Naive B cell (primary cell): ENCODE results near the gene TLR10. TPM values are rescaled to one million over a fixed set of nuclear protein-coding genes. Genes with fewer than 3 reads are reported as not detected.
"Not testable (repeated sequence)": the region's sequence is repeated elsewhere in the genome, so short reads cannot be mapped to it uniquely, and the experiment has no call there.

ENCODE experiments used
- ATAC-seq, 2 donors: fragments of 150-1000 bp; cut with Tn5 transposase; 2 replicates each; pipeline ENCODE4 v1.10.0; 2021; ENCODE audit warnings: low read depth in 2 of 2, mild to moderate bottlenecking in 2 of 2, moderate library complexity in 2 of 2
- DNase-seq: peaks from one replicate; pipeline ENCODE4 v3.0.0; 2022
- H3K27ac Mint-ChIP-seq, 6 donors: one replicate each; pipeline ENCODE4 v1.8.0; 2020 to 2022; ENCODE audit warnings: mild to moderate bottlenecking in 6 of 6, mixed read lengths in 6 of 6, moderate library complexity in 5 of 6, inconsistent platforms in 2 of 6
- H3K27me3 Mint-ChIP-seq, 3 donors: one replicate each; pipeline ENCODE4 v1.8.0; 2021 to 2022; ENCODE audit warnings: mixed read lengths in 3 of 3, mild to moderate bottlenecking in 1 of 3
- H3K36me3 Mint-ChIP-seq, 2 donors: one replicate each; pipeline ENCODE4 v1.8.0; 2020 to 2022; ENCODE audit warnings: mixed read lengths in 2 of 2, inconsistent platforms in 1 of 2, mild to moderate bottlenecking in 1 of 2
- H3K4me1 Mint-ChIP-seq, 3 donors: one replicate each; pipeline ENCODE4 v1.8.0; 2020 to 2022; ENCODE audit warnings: mixed read lengths in 3 of 3, inconsistent platforms in 1 of 3, mild to moderate bottlenecking in 1 of 3, moderate library complexity in 1 of 3
- H3K4me3 Mint-ChIP-seq, 8 donors: one replicate each; pipeline ENCODE4 v1.8.0; 2020 to 2022; ENCODE audit warnings: mild to moderate bottlenecking in 8 of 8, mixed read lengths in 8 of 8, moderate library complexity in 8 of 8, inconsistent platforms in 2 of 8
- H3K9me3 Mint-ChIP-seq, 7 donors: one replicate each; pipeline ENCODE4 v1.8.0; 2020 to 2022; ENCODE audit warnings: mixed read lengths in 7 of 7, mild to moderate bottlenecking in 5 of 7, inconsistent platforms in 2 of 7, moderate library complexity in 1 of 7
- polyA plus RNA-seq, 6 donors: library from polyadenylated mRNA; unstranded; fragments of 300-500 nt; fragmentation: Illumina TruSeq; gene quantifications; one replicate each; pipeline ENCODE4 v1.2.3, GENCODE V29; 2021; ENCODE audit warnings: low read depth in 6 of 6

The TLR10 gene
- polyA plus RNA-seq, 6 donors from 2014 or later: 87.3 to 180 (median 116) TPM

GRCh38 chr4:38791010-38791409 is 8.2 kb upstream of the TLR10 start:
- Mint-ChIP-seq H3K4me1 (peaks cover 15 to 26% (median 25%) of the 10 kb centered on the region in 3 donors), H3K27me3 (no peaks in the 10 kb centered on the region), H3K9me3 (peaks cover 0 to 42% (median 24%) of the 10 kb centered on the region in 7 donors), H3K36me3 (peaks cover 35 to 41% of the 10 kb centered on the region in 2 donors), H3K4me3 (no peak overlapping the region), H3K27ac (peak overlapping the region in 5 of 6 donors; percentile 44 to 83 (median 59))
- no peak for DNase-seq
- ATAC-seq: no peak

- Mint-ChIP-seq H3K27me3 (no peaks in the 10 kb centered on the region), H3K36me3 (peaks cover 13 to 23% of the 10 kb centered on the region in 2 donors)
Observed at GRCh38 chr4:38788317-38788716, 5.5 kb upstream of the TLR10 start.

GRCh38 chr4:38787693-38788092 is 4.9 kb upstream of the TLR10 start:
- Mint-ChIP-seq H3K27ac (peak overlapping the region in 1 of 6 donors; percentile 21), H3K36me3 (peaks cover 13 to 23% of the 10 kb centered on the region in 2 donors), H3K9me3 (peaks cover 0 to 16% (median 12%) of the 10 kb centered on the region in 7 donors), H3K27me3 (no peaks in the 10 kb centered on the region), H3K4me1 (peaks cover 28 to 48% (median 46%) of the 10 kb centered on the region in 3 donors), H3K4me3 (no peak overlapping the region)
- no peak for DNase-seq
- no peak for ATAC-seq

More at GRCh38 chr4:38788317-38788716, 5.5 kb upstream of the TLR10 start:
- H3K9me3 Mint-ChIP-seq: peaks cover 0 to 16% (median 12%) of the 10 kb centered on the region in 7 donors
- H3K4me3 Mint-ChIP-seq: no peak overlapping the region
- DNase-seq (no peak), ATAC-seq (no peak)
- H3K27ac Mint-ChIP-seq: no peak overlapping the region
- H3K4me1 Mint-ChIP-seq: peaks cover 28 to 48% (median 45%) of the 10 kb centered on the region in 3 donors

- H3K4me1 Mint-ChIP-seq: peaks cover 19 to 47% (median 40%) of the 10 kb centered on the region in 3 donors
- ATAC-seq: peak; percentile 34 to 40
- peak overlapping the region in 5 of 6 donors; percentile 3 to 92 (median 22) for H3K27ac Mint-ChIP-seq
- peak overlapping the region in 6 of 8 donors; percentile 2 to 79 (median 42) for H3K4me3 Mint-ChIP-seq
- DNase-seq: no peak
- H3K36me3 Mint-ChIP-seq: peaks cover 8 to 22% of the 10 kb centered on the region in 2 donors
- H3K9me3 Mint-ChIP-seq: peaks cover 0 to 15% (median 9%) of the 10 kb centered on the region in 7 donors
- H3K27me3 Mint-ChIP-seq: no peaks in the 10 kb centered on the region
Observed at GRCh38 chr4:38785901-38786402, 3.2 kb upstream of the TLR10 start.

DNA sequence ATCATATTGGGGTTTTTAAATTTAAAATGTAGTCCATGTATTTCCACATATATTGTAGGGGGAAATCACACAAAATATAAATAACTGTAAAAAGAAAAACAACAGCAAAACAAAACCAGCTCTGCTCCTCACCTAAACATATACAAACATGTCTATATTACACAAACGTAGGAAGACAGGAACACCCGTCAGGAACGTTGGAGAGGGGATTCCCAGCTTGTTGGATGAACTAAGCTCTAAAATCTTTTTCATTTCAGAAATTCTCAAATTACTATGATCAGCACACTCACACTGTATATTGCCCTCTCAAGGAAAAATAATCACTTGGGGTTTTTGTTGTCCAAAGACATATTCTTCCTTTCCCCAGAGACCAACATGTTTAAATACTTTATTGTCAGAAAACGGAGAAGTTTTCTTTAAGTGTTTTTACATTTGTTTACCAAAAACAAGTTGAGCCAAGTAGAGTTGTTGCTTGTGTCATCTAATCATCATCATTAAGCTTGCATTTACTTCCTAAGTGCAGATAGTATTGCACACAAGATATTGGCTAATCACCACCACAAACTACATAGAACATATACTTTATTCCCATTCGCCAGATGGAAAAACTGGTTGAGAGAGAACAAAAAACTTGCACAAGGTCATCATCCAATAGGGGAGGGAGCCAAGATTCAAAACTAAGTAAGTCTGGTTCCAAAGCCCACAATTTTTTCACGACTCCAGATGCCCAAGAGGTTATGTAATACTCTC is 2.4 kb upstream of the TLR10 start:
- DNase-seq: no peak
- no peaks in the 10 kb centered on the region for H3K27me3 Mint-ChIP-seq

GRCh38 chr4:38784141-38784540 is 1.4 kb upstream of the TLR10 start:
- peaks cover 0 to 1% (median 0%) of the 10 kb centered on the region in 7 donors for H3K9me3 Mint-ChIP-seq
- no peaks in the 10 kb centered on the region for H3K27me3 Mint-ChIP-seq
- no peak for DNase-seq
- ATAC-seq: no peak
- H3K27ac Mint-ChIP-seq: peak overlapping the region in 1 of 6 donors; percentile 35
- peaks cover 8 to 11% of the 10 kb centered on the region in 2 donors for H3K36me3 Mint-ChIP-seq
- no peak overlapping the region for H3K4me3 Mint-ChIP-seq
- peaks cover 30 to 57% (median 53%) of the 10 kb centered on the region in 3 donors for H3K4me1 Mint-ChIP-seq

More for the DNA sequence above, 2.4 kb upstream of the TLR10 start:
- Mint-ChIP-seq H3K36me3 (peaks cover 6 to 16% of the 10 kb centered on the region in 2 donors), H3K9me3 (peaks cover 0 to 9% (median 8%) of the 10 kb centered on the region in 7 donors), H3K4me1 (peaks cover 24 to 49% (median 44%) of the 10 kb centered on the region in 3 donors), H3K4me3 (peak overlapping the region in 3 of 8 donors; percentile 17 to 36 (median 33)), H3K27ac (peak overlapping the region in 3 of 6 donors; percentile 20 to 60 (median 22))
- ATAC-seq: no peak

GRCh38 chr4:38783109-38783460 is 295 bp upstream of the TLR10 start:
- no peak for ATAC-seq
- peak overlapping the region in 2 of 6 donors; percentile 72 to 83 for H3K27ac Mint-ChIP-seq

GRCh38 chr4:38781854-38782261 is 932 bp downstream of the TLR10 start:
- Mint-ChIP-seq H3K4me1 (peaks cover 42 to 73% (median 62%) of the 10 kb centered on the region in 3 donors), H3K36me3 (peaks cover 15% of the 10 kb centered on the region in 2 donors), H3K4me3 (peak overlapping the region; percentile 84 to 99 (median 98)), H3K27me3 (no peaks in the 10 kb centered on the region), H3K9me3 (peaks cover 4 to 11% (median 5%) of the 10 kb centered on the region in 7 donors), H3K27ac (peak overlapping the region; percentile 83 to 98 (median 95))
- ATAC-seq (peak; percentile 22 to 47), DNase-seq (peak; percentile 44)

More at GRCh38 chr4:38783109-38783460, 295 bp upstream of the TLR10 start:
- no peak for DNase-seq
- peak overlapping the region in 6 of 8 donors; percentile 84 to 99 (median 98) for H3K4me3 Mint-ChIP-seq
- peaks cover 34 to 67% (median 57%) of the 10 kb centered on the region in 3 donors for H3K4me1 Mint-ChIP-seq
- H3K9me3 Mint-ChIP-seq: peaks cover 0 to 1% (median 0%) of the 10 kb centered on the region in 7 donors
- H3K36me3 Mint-ChIP-seq: peaks cover 8 to 11% of the 10 kb centered on the region in 2 donors
- H3K27me3 Mint-ChIP-seq: no peaks in the 10 kb centered on the region

DNA sequence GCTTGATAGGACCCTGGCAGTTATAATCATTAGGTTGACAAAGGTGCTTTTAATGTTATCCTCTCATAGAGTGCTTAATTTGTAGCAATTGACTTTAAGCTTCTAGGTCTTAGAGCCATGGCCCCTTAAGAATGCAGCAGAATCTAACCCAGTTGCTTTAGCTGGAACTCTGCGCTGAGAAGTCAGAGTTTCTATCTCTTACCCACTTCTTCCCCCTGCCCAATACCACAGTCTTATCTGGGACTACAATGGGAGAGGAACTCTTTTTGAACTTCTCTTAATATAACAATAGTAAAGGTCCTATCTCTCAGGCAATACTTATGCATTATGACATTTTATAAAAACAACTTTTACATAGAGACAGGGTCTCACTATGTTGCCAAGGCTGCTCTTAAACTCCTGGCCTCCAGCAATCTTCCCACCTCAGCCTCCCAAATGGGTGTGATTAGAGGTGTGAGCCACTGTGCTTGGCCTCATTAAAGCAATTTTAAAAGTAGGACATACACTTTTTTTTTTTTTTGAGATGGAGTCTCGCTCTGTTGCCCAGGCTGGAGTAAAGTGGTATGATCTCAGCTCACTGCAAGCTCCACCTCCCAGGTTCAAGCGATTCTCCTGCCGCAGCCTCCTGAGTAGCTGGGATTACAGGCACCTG is 1.8 kb downstream of the TLR10 start:
- peaks cover 45 to 70% (median 66%) of the 10 kb centered on the region in 3 donors for H3K4me1 Mint-ChIP-seq
- ATAC-seq (peak; percentile 18 to 22), DNase-seq (no peak)
- peak overlapping the region; percentile 81 to 98 (median 94) for H3K27ac Mint-ChIP-seq
- peaks cover 4 to 14% (median 8%) of the 10 kb centered on the region in 7 donors for H3K9me3 Mint-ChIP-seq
- H3K4me3 Mint-ChIP-seq: peak overlapping the region; percentile 84 to 99 (median 98)
- H3K27me3 Mint-ChIP-seq: no peaks in the 10 kb centered on the region
- peaks cover 20% of the 10 kb centered on the region in 2 donors for H3K36me3 Mint-ChIP-seq

DNA sequence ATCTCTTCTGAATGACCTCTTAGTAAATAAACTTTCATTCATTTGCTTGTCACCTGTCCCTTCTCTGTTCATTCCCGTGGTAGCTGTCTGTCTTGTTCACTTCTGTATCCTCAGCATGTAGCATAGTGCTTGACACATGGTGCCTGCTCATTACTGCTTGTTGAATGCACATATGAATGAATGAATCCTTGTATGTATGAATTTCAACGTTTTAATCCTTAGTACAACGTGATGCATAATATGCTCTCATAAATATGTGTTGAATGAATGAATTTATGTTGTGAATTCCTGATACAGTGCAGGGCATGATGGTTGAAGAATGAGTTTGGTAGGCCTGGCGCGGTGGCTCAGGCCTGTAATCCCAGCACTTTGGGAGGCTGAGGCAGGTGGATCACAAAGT is 3.0 kb downstream of the TLR10 start:
- DNase-seq: no peak
- peak overlapping the region; percentile 78 to 96 (median 93) for H3K27ac Mint-ChIP-seq
- no peak for ATAC-seq
- H3K9me3 Mint-ChIP-seq: peaks cover 6 to 16% (median 8%) of the 10 kb centered on the region in 7 donors
- peak overlapping the region; percentile 78 to 99 (median 98) for H3K4me3 Mint-ChIP-seq
- peaks cover 46 to 65% (median 63%) of the 10 kb centered on the region in 3 donors for H3K4me1 Mint-ChIP-seq
- peaks cover 27 to 29% of the 10 kb centered on the region in 2 donors for H3K36me3 Mint-ChIP-seq
- H3K27me3 Mint-ChIP-seq: no peaks in the 10 kb centered on the region

DNA sequence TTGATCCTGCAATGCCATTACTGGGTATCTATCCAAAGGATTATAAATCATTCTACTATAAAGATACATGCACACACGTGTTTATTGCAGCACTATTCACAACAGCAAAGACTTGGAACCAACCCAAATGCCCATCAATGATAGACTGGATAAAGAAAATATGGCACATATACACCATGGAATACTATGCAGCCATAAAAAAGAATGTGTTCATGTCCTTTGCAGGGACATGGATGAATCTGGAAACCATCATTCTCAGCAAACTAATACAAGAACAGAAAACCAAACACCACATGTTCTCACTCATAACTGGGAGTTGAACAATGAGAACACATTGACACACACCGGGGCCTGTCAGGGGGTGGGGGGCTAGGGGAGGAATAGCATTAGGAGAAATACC is 4.9 kb downstream of the TLR10 start:
- Mint-ChIP-seq H3K36me3 (peaks cover 46 to 47% of the 10 kb centered on the region in 2 donors), H3K9me3 (peaks cover 6 to 24% (median 8%) of the 10 kb centered on the region in 7 donors), H3K4me3 (peak overlapping the region in 7 of 8 donors; percentile 1 to 66 (median 27)), H3K4me1 (peaks cover 52 to 72% (median 72%) of the 10 kb centered on the region in 3 donors), H3K27ac (peak overlapping the region in 4 of 6 donors; percentile 76 to 95 (median 88))
- H3K27me3 Mint-ChIP-seq, DNase-seq, ATAC-seq: not testable (repeated sequence)

DNA sequence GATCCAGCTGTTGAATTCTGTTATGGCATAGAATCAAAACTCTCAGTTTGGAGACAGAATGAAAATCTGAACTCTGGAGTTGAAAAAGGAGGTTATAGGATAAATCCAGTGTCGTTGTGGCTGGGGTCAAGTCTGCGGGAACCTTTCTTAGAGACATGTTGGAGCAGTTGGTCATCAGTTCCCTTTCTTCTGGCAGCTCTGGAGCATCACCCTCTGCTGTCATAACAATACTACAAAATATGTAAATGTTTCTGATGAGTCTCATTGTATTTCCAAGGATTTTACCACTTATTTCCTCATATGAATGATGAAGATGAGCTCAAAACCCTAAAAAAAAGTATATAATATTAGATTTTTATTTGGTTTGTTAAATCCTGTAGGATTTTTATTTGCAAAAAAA is 7.5 kb downstream of the TLR10 start:
- ATAC-seq (no peak), DNase-seq (no peak)
- H3K36me3 Mint-ChIP-seq: peaks cover 46 to 52% of the 10 kb centered on the region in 2 donors
- peaks cover 6 to 24% (median 8%) of the 10 kb centered on the region in 7 donors for H3K9me3 Mint-ChIP-seq
- peak overlapping the region in 3 of 8 donors; percentile 16 to 57 (median 37) for H3K4me3 Mint-ChIP-seq
- H3K4me1 Mint-ChIP-seq: peaks cover 55 to 75% (median 74%) of the 10 kb centered on the region in 3 donors
- no peaks in the 10 kb centered on the region for H3K27me3 Mint-ChIP-seq
- H3K27ac Mint-ChIP-seq: peak overlapping the region in 3 of 6 donors; percentile 75 to 85 (median 76)
